A549 (cell line): ENCODE measurements around the gene PCSK6. TPM values are rescaled to one million over a fixed set of nuclear protein-coding genes. Genes with fewer than 3 reads are reported as not detected.

Source experiments
- ATAC-seq, 2 experiments: fragments of 200-7000 bp in 1 of 2; fragments of >200 bp in 1 of 2; cut with Nextera tagmentation in 1 of 2; cut with Tn5 transposase in 1 of 2; 3 replicates each; pipeline versions ENCODE4 v1.8.0 to v1.9.1; 2018 to 2020; ENCODE audit warnings: mild to moderate bottlenecking in 1 of 2, moderate library complexity in 1 of 2
- CTCF ChIA-PET: fragments of 300-600 bp; sonication (Branson Sonifier 250); formaldehyde crosslinking; extraction: SDS; loops from one replicate; lab custom pipeline; 2021; ENCODE audit warnings: antibody characterized with exemption, inconsistent platforms; lab: Yijun Ruan, JAX
- POLR2A ChIA-PET: fragments of 350-600 bp; formaldehyde crosslinking; extraction: SDS; loops from one replicate; lab custom pipeline; 2021; ENCODE audit warnings: antibody characterized with exemption, inconsistent platforms; lab: Yijun Ruan, JAX
- DNase-seq, 2 experiments: peaks; one replicate each; pipeline versions ENCODE4 v3.0.0 to v3.0.0-alpha.2; 2011 to 2016; ENCODE audit warnings: low read depth in 1 of 2, low spot score in 1 of 2
- FAIRE-seq: peaks from 2 replicates; lab custom pipeline; 2011; peaks lifted over from hg19 to GRCh38; lab: Jason Lieb, UNC
- H3K27ac ChIP-seq, 2 experiments: fragments of >200 bp; sonication (Bioruptor Twin); formaldehyde crosslinking; 3 replicates each; pipeline ENCODE4 v1.5.1; 2016 to 2017
- H3K4me1 ChIP-seq: fragments of >200 bp; sonication (Bioruptor Twin); formaldehyde crosslinking; 3 replicates; pipeline ENCODE4 v1.6.1; 2016
- H3K4me2 ChIP-seq: fragments of >200 bp; sonication (Bioruptor Twin); formaldehyde crosslinking; 3 replicates; pipeline ENCODE4 v1.6.1; 2016
- H3K4me3 ChIP-seq: fragments of >200 bp; sonication (Bioruptor Twin); formaldehyde crosslinking; 3 replicates; pipeline ENCODE4 v1.5.1; 2016
- H3K9me3 ChIP-seq: fragments of >200 bp; sonication (Bioruptor Twin); formaldehyde crosslinking; 3 replicates; pipeline ENCODE4 v1.6.1; 2016
- CBX2 ChIP-seq: fragments of 200-600 bp; sonication (generic); IDR thresholded peaks from 2 replicates; pipeline ENCODE4 v1.6.1; 2016; ENCODE audit warnings: low read depth, mild to moderate bottlenecking, borderline replicate concordance
- CHD2 ChIP-seq: fragments of 150-350 bp; IDR thresholded peaks from 2 replicates; pipeline ENCODE4 v1.6.1; 2014; ENCODE audit warnings: low read length; ENCODE audit not compliant: partially characterized antibody
- CHD4 ChIP-seq: fragments of 200-600 bp; sonication (generic); IDR thresholded peaks from 2 replicates; pipeline ENCODE4 v1.6.1; 2016; ENCODE audit warnings: antibody characterized with exemption, mild to moderate bottlenecking, borderline replicate concordance
- EHMT2 ChIP-seq: fragments of 200-600 bp; sonication (generic); IDR thresholded peaks from 2 replicates; pipeline ENCODE4 v1.6.1; 2016; ENCODE audit warnings: antibody characterized with exemption, low read depth, mild to moderate bottlenecking, moderate library complexity
- FOSB ChIP-seq: fragments of 250-450 bp; sonication (Bioruptor Pico); IDR thresholded peaks from 2 replicates; pipeline ENCODE4 v1.5.0; 2020; ENCODE audit warnings: mild to moderate bottlenecking, moderate library complexity
- FOXS1 ChIP-seq: fragments of 250-450 bp; sonication (Bioruptor Pico); IDR thresholded peaks from 2 replicates; pipeline ENCODE4 v1.5.0; 2020; ENCODE audit warnings: mild to moderate bottlenecking, moderate library complexity
- HEYL ChIP-seq: fragments of 250-450 bp; sonication (Bioruptor Pico); IDR thresholded peaks from 2 replicates; pipeline ENCODE4 v1.8.0; 2021; ENCODE audit warnings: mild to moderate bottlenecking, moderate library complexity
- HOXB13 ChIP-seq: fragments of 250-450 bp; sonication (Bioruptor Pico); IDR thresholded peaks from 2 replicates; pipeline ENCODE4 v1.5.0; 2020; ENCODE audit warnings: low read depth, mild to moderate bottlenecking, moderate library complexity
- HOXB5 ChIP-seq: fragments of 250-450 bp; sonication (Bioruptor Pico); IDR thresholded peaks from 2 replicates; pipeline ENCODE4 v1.5.0; 2020; ENCODE audit warnings: mild to moderate bottlenecking, moderate library complexity
- KDM5A ChIP-seq: fragments of 200-600 bp; sonication (generic); IDR thresholded peaks from 2 replicates; pipeline ENCODE4 v1.6.1; 2016; ENCODE audit warnings: antibody characterized with exemption, mild to moderate bottlenecking
- MYC ChIP-seq: IDR thresholded peaks from 2 replicates; pipeline ENCODE4 v1.6.1; 2012; ENCODE audit warnings: mild to moderate bottlenecking, inconsistent platforms, low read length, improper control_type of control experiment, borderline replicate concordance
- PHF8 ChIP-seq: fragments of 200-600 bp; sonication (generic); IDR thresholded peaks from 2 replicates; pipeline ENCODE4 v1.6.1; 2016; ENCODE audit warnings: low read depth, mild to moderate bottlenecking, antibody characterized with exemption, moderate library complexity, borderline replicate concordance
- POLR2AphosphoS2 ChIP-seq: conservative IDR thresholded peaks from 2 replicates; pipeline ENCODE4 v1.6.1; 2012; ENCODE audit warnings: low read length, improper control_type of control experiment, inconsistent platforms
- RAD21 ChIP-seq, 2 experiments: fragments of >200 bp in 1 of 2; sonication (Bioruptor Twin) in 1 of 2; formaldehyde crosslinking in 1 of 2; IDR thresholded peaks in 1 of 2; conservative IDR thresholded peaks in 1 of 2; 2 replicates in 1 of 2; 3 replicates in 1 of 2; pipeline ENCODE4 v1.6.1; 2012 to 2018; ENCODE audit warnings: inconsistent platforms in 1 of 2
- RARB ChIP-seq: fragments of 250-450 bp; sonication (Bioruptor Pico); IDR thresholded peaks from 2 replicates; pipeline ENCODE4 v1.8.0; 2021; ENCODE audit warnings: mild to moderate bottlenecking, moderate library complexity
- SMC3 ChIP-seq: fragments of >200 bp; sonication (Bioruptor Twin); formaldehyde crosslinking; IDR thresholded peaks from 3 replicates; pipeline ENCODE4 v1.6.1; 2018; ENCODE audit warnings: inconsistent platforms
- TFCP2L1 ChIP-seq: fragments of 250-450 bp; sonication (Bioruptor Pico); IDR thresholded peaks from 2 replicates; pipeline ENCODE4 v1.5.0; 2021; ENCODE audit warnings: mild to moderate bottlenecking
- ZFP36 ChIP-seq: fragments of 450-650 bp; IDR thresholded peaks from 2 replicates; pipeline ENCODE4 v1.6.1; 2014; ENCODE audit warnings: borderline replicate concordance; ENCODE audit not compliant: partially characterized antibody
- ZNF302 ChIP-seq: fragments of 250-450 bp; sonication (Bioruptor Pico); IDR thresholded peaks from 2 replicates; pipeline ENCODE4 v1.9.0; 2021; ENCODE audit warnings: inconsistent platforms, mild to moderate bottlenecking, moderate library complexity
- ZSCAN20 ChIP-seq: fragments of 250-450 bp; sonication (Bioruptor Pico); IDR thresholded peaks from 2 replicates; pipeline ENCODE4 v1.8.0; 2022; ENCODE audit warnings: mild to moderate bottlenecking, moderate library complexity
- WGBS: methylation state at CpG from one replicate; pipeline ENCODE4 v1.1.6; 2017; ENCODE audit errors: missing lambda C conversion rate; 5-methylcytosine and 5-hydroxymethylcytosine counted together
- polyA plus RNA-seq, 4 experiments: library from polyadenylated mRNA; depleted of rRNA in 3 of 4; stranded (reverse); fragments of >200 nt; fragmentation: RNase III in 1 of 4; extraction: RNeasy Plus Mini Kit Qiagen cat#74134 plus additional on column Dnase treatment in 1 of 4; gene quantifications; 2 replicates in 3 of 4; 3 replicates in 1 of 4; pipeline ENCODE4 v1.2.3, GENCODE V29; 2011 to 2017
- TF ChIP-seq, protein P1 (sequence below): IDR thresholded peaks from 2 replicates; pipeline ENCODE4 v1.6.1; 2012

Gene PCSK6
- polyA plus RNA-seq, 2 of the 4 experiments (the other 2 are of a cell fraction) = 10.0 to 15.2 TPM

DNA sequence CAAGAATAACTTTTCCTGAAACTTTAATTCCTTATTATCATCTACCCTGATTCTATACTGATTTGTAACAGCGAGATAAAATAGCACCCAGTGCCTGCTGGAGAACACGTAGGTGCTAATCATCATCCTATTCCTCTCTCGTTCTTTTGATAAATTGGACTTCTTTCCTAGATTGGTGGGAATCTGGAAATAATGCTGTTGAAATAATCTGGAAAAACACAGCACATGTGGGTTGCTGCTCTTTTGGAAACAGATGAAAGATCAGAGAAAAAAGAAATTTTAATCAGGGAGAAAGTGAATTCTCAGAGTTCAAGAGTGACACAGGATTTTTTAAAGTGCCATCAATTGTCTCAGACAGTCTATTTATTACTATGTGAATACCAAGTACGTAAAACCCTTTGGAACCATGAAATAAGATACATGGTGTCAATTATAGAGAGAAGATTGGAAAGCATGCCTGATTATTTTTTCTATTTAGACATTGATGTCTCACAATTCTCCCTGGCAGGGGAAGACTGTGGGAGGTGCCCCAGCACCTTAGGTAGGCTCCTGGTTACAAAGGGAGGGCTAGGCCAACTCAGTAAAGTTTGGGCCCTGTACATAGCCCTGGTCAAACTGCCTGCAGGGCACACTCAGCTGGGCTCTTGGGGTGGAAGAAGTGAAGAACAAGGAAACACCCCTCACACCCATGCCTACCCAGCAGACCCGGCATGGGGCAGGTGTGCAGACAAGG, 134.4 kb downstream of the PCSK6 start:
- Histone ChIP-seq H3K9me3 (no peaks in the 10 kb centered on the region), H3K4me2 (no peak overlapping the region), H3K4me3 (no peak overlapping the region), H3K4me1 (peaks cover 13% of the 10 kb centered on the region), H3K27ac (no peak overlapping the region)
- ATAC-seq = no peak
- TF ChIP-seq CHD4 (no peak), SMC3 (no peak), CHD2 (no peak), KDM5A (no peak)
- FAIRE-seq = no peak
- 80% methylated on average over 5 of the region's 5 CpGs for WGBS
- POLR2A ChIA-PET = no interaction called here
- DNase-seq = no peak
- CTCF ChIA-PET = interaction anchor here (1.2 kb wide), 1 partner anchor 15 kb away, joined by 4 read pairs; no protein-coding TSS in a partner anchor

DNA sequence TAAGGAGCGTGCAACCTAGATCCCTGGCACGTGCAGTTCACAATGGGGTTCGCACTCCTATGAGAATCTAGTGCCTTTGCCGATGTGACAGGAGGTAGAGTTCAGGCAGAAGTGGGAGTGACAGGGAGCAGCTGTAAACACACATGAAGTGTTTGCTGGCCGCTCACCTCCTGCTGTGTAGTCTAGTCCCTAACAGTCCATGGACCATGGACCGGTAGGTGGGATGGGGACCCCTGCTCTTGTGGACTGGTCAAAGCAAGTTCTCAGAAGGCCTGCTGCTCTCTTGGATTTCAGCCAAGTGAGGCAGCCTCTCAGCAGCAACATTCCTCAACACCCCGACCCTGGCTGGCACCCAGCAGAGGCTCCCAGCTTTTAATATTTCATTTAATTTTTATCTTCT, 136.3 kb downstream of the PCSK6 start:
- CTCF ChIA-PET = interaction anchor here (0.6 to 1.2 kb wide), 2 partner anchors 21 to 23 kb away, joined by 3 to 5 read pairs; no protein-coding TSS in a partner anchor
- POLR2A ChIA-PET = no interaction called here
- TF ChIP-seq MYC (no peak), HEYL (CRISPR knock-in tag) (no peak), ZNF302 (CRISPR knock-in tag) (no peak), CHD4 (no peak), FOXS1 (CRISPR knock-in tag) (no peak)
- TF ChIP-seq, protein P1, sequence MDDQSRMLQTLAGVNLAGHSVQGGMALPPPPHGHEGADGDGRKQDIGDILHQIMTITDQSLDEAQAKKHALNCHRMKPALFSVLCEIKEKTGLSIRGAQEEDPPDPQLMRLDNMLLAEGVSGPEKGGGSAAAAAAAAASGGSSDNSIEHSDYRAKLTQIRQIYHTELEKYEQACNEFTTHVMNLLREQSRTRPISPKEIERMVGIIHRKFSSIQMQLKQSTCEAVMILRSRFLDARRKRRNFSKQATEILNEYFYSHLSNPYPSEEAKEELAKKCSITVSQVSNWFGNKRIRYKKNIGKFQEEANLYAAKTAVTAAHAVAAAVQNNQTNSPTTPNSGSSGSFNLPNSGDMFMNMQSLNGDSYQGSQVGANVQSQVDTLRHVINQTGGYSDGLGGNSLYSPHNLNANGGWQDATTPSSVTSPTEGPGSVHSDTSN = no peak
- Histone ChIP-seq H3K27ac (no peak overlapping the region), H3K4me1 (peaks cover 14% of the 10 kb centered on the region), H3K4me2 (no peak overlapping the region), H3K9me3 (no peaks in the 10 kb centered on the region), H3K4me3 (no peak overlapping the region)
- FAIRE-seq (no peak), ATAC-seq (no peak), DNase-seq (no peak)
- 84% methylated on average over 7 of the region's 7 CpGs for WGBS

DNA sequence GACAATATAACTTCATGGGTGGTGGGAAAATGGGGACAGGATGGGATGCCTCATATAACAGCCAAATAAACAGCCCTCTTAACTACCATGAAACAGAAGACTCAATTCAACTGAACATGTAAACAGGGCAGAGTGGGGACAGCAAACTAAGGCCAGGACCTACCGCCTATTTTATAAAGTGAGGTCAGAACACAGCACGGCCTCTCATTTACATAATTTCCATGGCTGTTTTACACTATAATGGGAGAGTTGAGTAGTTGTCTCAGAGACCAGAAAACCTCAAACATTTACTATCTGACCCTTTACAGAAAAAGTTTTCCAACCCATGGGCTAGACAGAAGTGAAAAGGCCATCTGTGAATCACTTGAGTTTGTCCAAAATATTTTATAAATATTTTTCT, 137.8 kb downstream of the PCSK6 start:
- FAIRE-seq = no peak
- Histone ChIP-seq H3K27ac (no peak overlapping the region), H3K9me3 (no peaks in the 10 kb centered on the region), H3K4me3 (no peak overlapping the region), H3K4me1 (peaks cover 14% of the 10 kb centered on the region), H3K4me2 (no peak overlapping the region)
- 82% methylated on average over 2 of the region's 2 CpGs for WGBS
- no peak for DNase-seq
- ATAC-seq = no peak
- no peak for TF ChIP-seq KDM5A
- no peak for TF ChIP-seq CBX2
- TF ChIP-seq RAD21 (conservative IDR thresholded peaks at IDR 0.05 in 1 of 2, IDR thresholded peaks at IDR 0.05 in 1 of 2) = no peak
- no peak for TF ChIP-seq FOXS1 (CRISPR knock-in tag)
- no peak for TF ChIP-seq ZFP36
- no peak for TF ChIP-seq FOSB (CRISPR knock-in tag)
- no peak for TF ChIP-seq PHF8
- no peak for TF ChIP-seq TFCP2L1 (CRISPR knock-in tag)
- no peak for TF ChIP-seq HOXB13 (CRISPR knock-in tag)
- TF ChIP-seq EHMT2 = no peak
- no peak for TF ChIP-seq HOXB5 (CRISPR knock-in tag)
- TF ChIP-seq SMC3 = no peak
- TF ChIP-seq CHD4 = no peak
- TF ChIP-seq RARB = no peak
- TF ChIP-seq ZSCAN20 (CRISPR knock-in tag) = no peak
- TF ChIP-seq HEYL (CRISPR knock-in tag) = no peak
- TF ChIP-seq POLR2AphosphoS2 = no peak
- ChIA-PET CTCF (no interaction called here), POLR2A (no interaction called here)
